Subcutaneous adipose tissue (tissue), 4 donors: ENCODE results near the gene GSTA3. TPM values are rescaled to one million over a fixed set of nuclear protein-coding genes. Genes with fewer than 3 reads are reported as not detected.

Experiments
- CTCF ChIP-seq: fragments of 450-650 bp; IDR thresholded peaks from one replicate; pipeline ENCODE4 v1.5.1; 2016; ENCODE audit warnings: low read depth, mild to moderate bottlenecking, control low read depth, antibody characterized with exemption, moderate library complexity
- total RNA-seq, 4 donors: library from RNA; depleted of rRNA; stranded (reverse); fragments of >200 nt; gene quantifications; one replicate each; pipeline ENCODE4 v1.1.0, GENCODE V29; 2016

GSTA3 gene
- total RNA-seq, 4 donors from 2014 or later: not detected

- no peak for TF ChIP-seq CTCF
Observed at GRCh38 chr6:52894285-52894684, 15.2 kb downstream of the GSTA3 start.

GRCh38 chr6:52893803-52894202 lies 15.7 kb downstream of the GSTA3 start:
- TF ChIP-seq CTCF: no peak

GRCh38 chr6:52893221-52893620 lies 16.3 kb downstream of the GSTA3 start:
- TF ChIP-seq CTCF: no peak

GRCh38 chr6:52890018-52890417 lies 19.5 kb downstream of the GSTA3 start:
- TF ChIP-seq CTCF: no peak

- no peak for TF ChIP-seq CTCF
Observed at GRCh38 chr6:52887910-52888524, 21.5 kb downstream of the GSTA3 start.

- TF ChIP-seq CTCF: no peak
Observed at GRCh38 chr6:52881996-52882841, 27.3 kb downstream of the GSTA3 start.

- TF ChIP-seq CTCF: no peak
Observed at GRCh38 chr6:52881662-52881995, 27.9 kb downstream of the GSTA3 start.
